SK-N-MC (cell line): Measurements from ENCODE around the gene KIAA1671.

Experiments used
- DNase-seq: peaks from one replicate; pipeline ENCODE4 v3.0.0-alpha.2; 2011; ENCODE audit warnings: low read depth, low spot score
- H3K27ac ChIP-seq: fragments of 200-600 bp; sonication (generic); 2 replicates; pipeline ENCODE4 v1.5.1; 2016; ENCODE audit warnings: mixed run types
- H3K36me3 ChIP-seq: fragments of 200-600 bp; sonication (generic); 2 replicates; pipeline ENCODE4 v1.6.1; 2017; ENCODE audit warnings: antibody characterized with exemption, low read length, mixed read lengths; ENCODE audit not compliant: insufficient read depth
- H3K4me3 ChIP-seq: fragments of 200-600 bp; sonication (generic); 2 replicates; pipeline ENCODE4 v1.5.1; 2016
- H3K9ac ChIP-seq: fragments of 200-600 bp; sonication (generic); 2 replicates; pipeline ENCODE4 v1.8.0; 2017; ENCODE audit warnings: mixed run types, mixed read lengths; ENCODE audit not compliant: insufficient read length
- H3K9me3 ChIP-seq: fragments of 200-600 bp; sonication (generic); 2 replicates; pipeline ENCODE4 v1.6.1; 2017; ENCODE audit warnings: low read depth, mild to moderate bottlenecking, antibody characterized with exemption, low read length, moderate library complexity, mixed read lengths
- EZH2 ChIP-seq: fragments of 200-600 bp; sonication (generic); IDR thresholded peaks from one replicate; pipeline ENCODE4 v1.6.1; 2017; ENCODE audit warnings: antibody characterized with exemption
- FOXP2 ChIP-seq: optimal IDR thresholded peaks from 2 replicates; pipeline ENCODE3; 2011; ENCODE audit warnings: mild to moderate bottlenecking, moderate library complexity; ENCODE audit not compliant: insufficient read depth; ENCODE audit errors: extremely low read length, control extremely low read depth
- POLR2AphosphoS5 ChIP-seq: IDR thresholded peaks from 2 replicates; pipeline ENCODE4 v1.6.1; 2012; ENCODE audit warnings: mild to moderate bottlenecking, low read depth, low read length, borderline replicate concordance

KIAA1671 gene

GRCh38 chr22:24983151-24983550 is 30.6 kb downstream of the KIAA1671 start:
- DNase-seq, result no peak
- H3K4me3 ChIP-seq, result no peak overlapping the region
- no peak overlapping the region for H3K9ac ChIP-seq
- TF ChIP-seq FOXP2, result no peak
- TF ChIP-seq EZH2, result no peak
- TF ChIP-seq POLR2AphosphoS5, result no peak
- H3K9me3 ChIP-seq, result no peaks in the 10 kb centered on the region
- no peaks in the 10 kb centered on the region for H3K36me3 ChIP-seq
- no peak overlapping the region for H3K27ac ChIP-seq

- H3K27ac ChIP-seq, result no peak overlapping the region
- no peaks in the 10 kb centered on the region for H3K9me3 ChIP-seq
Observed at GRCh38 chr22:24984122-24984521, 31.6 kb downstream of the KIAA1671 start.

GRCh38 chr22:24985826-24986214 is 33.3 kb downstream of the KIAA1671 start:
- H3K9ac ChIP-seq, result no peak overlapping the region
- H3K36me3 ChIP-seq, result no peaks in the 10 kb centered on the region
- TF ChIP-seq EZH2 (no peak), FOXP2 (no peak)
- no peak overlapping the region for H3K27ac ChIP-seq
- no peak for DNase-seq
- H3K9me3 ChIP-seq, result no peaks in the 10 kb centered on the region
- no peak overlapping the region for H3K4me3 ChIP-seq

More at GRCh38 chr22:24984122-24984521, 31.6 kb downstream of the KIAA1671 start:
- Histone ChIP-seq H3K4me3 (no peak overlapping the region), H3K9ac (no peak overlapping the region), H3K36me3 (no peaks in the 10 kb centered on the region)
- TF ChIP-seq EZH2 (no peak), FOXP2 (no peak), POLR2AphosphoS5 (no peak)
- DNase-seq, result no peak

- H3K27ac ChIP-seq, result no peak overlapping the region
- H3K36me3 ChIP-seq, result no peaks in the 10 kb centered on the region
- no peak overlapping the region for H3K4me3 ChIP-seq
- no peak for DNase-seq
- no peak for TF ChIP-seq FOXP2
- no peak for TF ChIP-seq EZH2
- TF ChIP-seq POLR2AphosphoS5, result no peak
- no peak overlapping the region for H3K9ac ChIP-seq
- no peaks in the 10 kb centered on the region for H3K9me3 ChIP-seq
Observed at GRCh38 chr22:24986816-24987215, 34.3 kb downstream of the KIAA1671 start.

- Histone ChIP-seq H3K9me3 (no peaks in the 10 kb centered on the region), H3K4me3 (no peak overlapping the region), H3K9ac (no peak overlapping the region), H3K27ac (no peak overlapping the region), H3K36me3 (no peaks in the 10 kb centered on the region)
- TF ChIP-seq EZH2 (no peak), POLR2AphosphoS5 (no peak), FOXP2 (no peak)
- no peak for DNase-seq
Observed at GRCh38 chr22:24989135-24989534, 36.6 kb downstream of the KIAA1671 start.

GRCh38 chr22:24989541-24989951 is 37.0 kb downstream of the KIAA1671 start:
- Histone ChIP-seq H3K4me3 (no peak overlapping the region), H3K9ac (no peak overlapping the region), H3K9me3 (no peaks in the 10 kb centered on the region), H3K27ac (no peak overlapping the region), H3K36me3 (no peaks in the 10 kb centered on the region)
- TF ChIP-seq FOXP2 (no peak), EZH2 (no peak), POLR2AphosphoS5 (no peak)
- DNase-seq, result no peak

GRCh38 chr22:24990344-24990905 is 37.9 kb downstream of the KIAA1671 start:
- H3K36me3 ChIP-seq, result no peaks in the 10 kb centered on the region

GRCh38 chr22:24992946-24993345 is 40.4 kb downstream of the KIAA1671 start:
- Histone ChIP-seq H3K9me3 (no peaks in the 10 kb centered on the region), H3K27ac (no peak overlapping the region), H3K9ac (no peak overlapping the region), H3K36me3 (no peaks in the 10 kb centered on the region), H3K4me3 (no peak overlapping the region)
- TF ChIP-seq EZH2 (no peak), POLR2AphosphoS5 (no peak), FOXP2 (no peak)
- DNase-seq, result no peak

More at GRCh38 chr22:24990344-24990905, 37.9 kb downstream of the KIAA1671 start:
- no peak for DNase-seq
- H3K9ac ChIP-seq, result no peak overlapping the region
- H3K27ac ChIP-seq, result no peak overlapping the region
- H3K9me3 ChIP-seq, result no peaks in the 10 kb centered on the region
- H3K4me3 ChIP-seq, result no peak overlapping the region
- TF ChIP-seq FOXP2, result no peak
- TF ChIP-seq EZH2, result no peak
- TF ChIP-seq POLR2AphosphoS5, result no peak
